Stimulated activated CD8-positive, alpha-beta memory T cell treated with anti-CD3 and anti-CD28 coated beads, Interleukin-2, amount 100 ng/mL, for 48 hours (primary cell): ENCODE results near the gene AP2A2.

Source experiments
- DNase-seq, 2 donors: peaks; one replicate each; pipeline ENCODE4 v3.0.0-alpha.2; 2020; ENCODE audit warnings: low read depth in 2 of 2

Gene AP2A2

DNA sequence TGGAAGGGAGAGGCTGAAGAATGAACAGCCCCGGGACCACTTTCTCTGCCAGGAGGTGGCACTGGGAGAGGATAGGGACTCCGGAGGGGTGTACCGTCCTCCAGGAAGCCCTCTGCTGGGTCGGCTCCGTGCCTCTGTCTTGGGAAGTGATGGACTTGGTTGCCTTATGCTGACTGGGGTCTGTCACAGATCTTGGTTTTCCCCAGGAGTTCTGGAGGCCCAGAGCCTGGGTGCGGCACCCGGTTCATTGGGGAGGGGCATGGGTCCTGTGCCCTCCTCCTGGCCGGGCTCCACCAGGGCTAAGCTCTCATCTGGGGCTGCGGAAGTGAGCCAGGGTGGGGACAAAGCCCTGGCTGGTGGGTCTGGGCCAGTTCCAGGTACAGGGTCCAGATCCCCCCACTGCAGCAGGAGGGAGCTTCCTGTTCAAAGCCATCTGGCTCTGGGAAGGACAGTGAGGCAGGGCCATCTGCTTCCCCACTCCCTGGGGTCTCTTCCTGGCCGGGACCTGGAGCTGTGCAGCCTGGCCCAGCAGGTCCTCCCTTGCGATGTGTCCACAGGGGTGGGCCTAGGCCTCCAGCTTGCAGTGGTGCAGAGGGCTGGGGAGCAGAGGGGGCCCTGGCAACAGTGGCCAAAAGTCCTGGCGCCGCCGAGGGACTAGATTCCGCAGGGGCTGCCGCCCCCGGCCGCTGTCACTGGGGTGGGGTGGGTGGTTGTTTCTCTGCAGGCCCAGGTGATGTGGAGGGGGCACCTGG is 1.1 kb upstream of the AP2A2 start:
- no peak for DNase-seq

DNA sequence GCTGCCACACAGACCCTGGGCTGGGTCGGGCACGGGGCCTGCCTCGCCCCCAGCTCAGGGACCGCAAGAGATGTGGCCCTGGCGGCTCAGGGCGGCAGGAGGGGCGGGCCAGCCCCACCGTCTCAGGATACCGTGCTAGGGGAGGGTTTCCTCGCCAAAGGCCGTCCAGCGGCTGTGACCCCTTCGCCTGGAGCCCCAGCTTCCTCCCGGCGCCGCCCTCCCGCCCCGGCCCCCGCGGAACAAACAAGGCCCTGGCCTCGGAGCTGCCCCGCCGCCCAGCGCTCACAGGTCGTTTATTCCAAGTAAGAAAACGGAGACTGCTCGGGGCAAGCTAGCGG is 543 bp upstream of the AP2A2 start:
- DNase-seq, result no peak

DNA sequence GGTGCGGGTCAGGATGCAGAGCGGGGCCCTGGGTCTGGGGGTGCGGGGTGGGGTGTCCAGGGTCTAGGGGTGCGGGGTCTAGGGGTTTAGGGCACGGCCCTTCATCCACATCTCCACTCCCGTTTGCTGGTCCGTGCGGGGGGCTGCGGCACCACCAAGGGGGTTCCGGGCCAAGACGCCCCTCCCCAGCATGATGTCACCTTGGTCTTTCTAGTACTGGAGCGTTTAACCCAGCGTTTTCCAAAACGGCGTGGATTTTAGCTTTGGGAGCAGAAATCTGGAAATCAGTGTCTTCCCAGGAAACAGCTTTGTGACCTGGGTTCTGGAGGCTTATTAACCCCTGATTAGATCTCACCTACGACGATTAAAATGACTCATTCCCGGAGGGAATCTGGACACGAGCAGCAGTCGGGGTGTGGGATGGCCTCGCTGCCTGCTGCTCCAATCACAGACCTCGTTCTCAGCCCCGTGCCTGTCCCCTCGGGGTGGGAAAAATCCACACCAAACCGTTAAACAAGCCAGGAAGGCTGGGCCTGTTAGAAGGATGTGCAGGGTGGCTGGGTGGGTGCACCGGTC is 759 bp downstream of the AP2A2 start:
- no peak for DNase-seq

GRCh38 chr11:927871-928270 is 2.2 kb downstream of the AP2A2 start:
- DNase-seq, result no peak

DNA sequence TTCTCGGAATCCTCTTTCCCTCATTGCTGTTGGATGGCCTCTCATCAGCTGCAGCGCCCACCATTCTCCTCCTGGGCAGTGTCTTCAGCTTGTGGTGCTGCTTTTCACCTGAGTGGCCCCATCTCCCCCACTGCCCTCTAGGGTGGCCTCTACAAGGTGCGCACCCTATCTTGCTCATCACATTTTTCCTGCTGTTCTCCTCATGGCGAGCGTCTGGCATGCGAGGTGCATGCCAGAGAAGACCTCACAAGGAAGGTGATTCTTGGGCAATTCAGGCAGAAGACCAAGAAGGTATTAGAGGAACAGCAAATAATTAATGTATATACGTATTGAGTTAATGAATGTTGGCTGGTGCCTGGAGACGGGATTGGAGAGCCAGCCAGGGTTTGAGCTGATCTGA is 3.1 kb downstream of the AP2A2 start:
- DNase-seq, result no peak

- DNase-seq, result no peak
Measured at GRCh38 chr11:929405-929804, 3.7 kb downstream of the AP2A2 start.

DNA sequence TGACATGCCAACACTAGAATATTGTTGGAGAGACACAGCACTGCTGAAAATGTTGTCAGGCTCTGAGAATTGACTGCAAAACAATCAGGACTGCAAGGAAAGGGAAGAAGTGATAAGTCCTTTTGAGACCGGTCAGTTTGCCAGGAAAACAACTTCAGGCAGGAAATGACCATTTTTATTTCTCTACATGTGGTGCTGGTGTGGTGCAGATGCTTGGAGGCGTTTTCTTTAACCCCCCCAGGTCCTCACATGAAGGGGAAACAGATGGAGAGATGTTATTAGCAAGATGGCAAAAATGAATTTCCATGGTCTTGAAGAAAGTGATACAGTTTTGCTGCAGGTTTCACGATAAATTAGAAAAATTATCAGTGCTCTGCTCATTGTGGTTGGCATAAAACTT is 5.7 kb downstream of the AP2A2 start:
- DNase-seq, result no peak

DNA sequence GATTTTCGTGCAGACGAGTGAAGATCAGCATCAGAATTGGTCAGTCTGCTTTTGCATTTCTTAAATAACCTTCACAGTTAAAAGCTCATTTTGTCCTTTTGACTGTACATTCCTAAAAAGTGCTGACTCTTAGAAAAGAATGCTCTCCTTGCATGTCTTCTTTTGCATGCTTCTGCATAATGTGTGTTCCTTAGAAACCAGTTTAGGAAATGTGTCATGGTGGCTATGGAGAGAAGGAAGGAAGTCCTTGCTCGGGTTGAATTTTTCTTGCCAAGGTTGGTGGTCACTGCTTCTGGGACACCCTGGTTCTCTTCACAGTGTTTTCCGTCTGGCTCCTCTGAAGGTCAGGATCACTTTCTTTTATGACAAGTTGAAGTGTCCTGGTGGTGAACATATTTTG is 6.8 kb downstream of the AP2A2 start:
- no peak for DNase-seq

- no peak for DNase-seq
Measured at GRCh38 chr11:933142-933851, 7.6 kb downstream of the AP2A2 start.

DNA sequence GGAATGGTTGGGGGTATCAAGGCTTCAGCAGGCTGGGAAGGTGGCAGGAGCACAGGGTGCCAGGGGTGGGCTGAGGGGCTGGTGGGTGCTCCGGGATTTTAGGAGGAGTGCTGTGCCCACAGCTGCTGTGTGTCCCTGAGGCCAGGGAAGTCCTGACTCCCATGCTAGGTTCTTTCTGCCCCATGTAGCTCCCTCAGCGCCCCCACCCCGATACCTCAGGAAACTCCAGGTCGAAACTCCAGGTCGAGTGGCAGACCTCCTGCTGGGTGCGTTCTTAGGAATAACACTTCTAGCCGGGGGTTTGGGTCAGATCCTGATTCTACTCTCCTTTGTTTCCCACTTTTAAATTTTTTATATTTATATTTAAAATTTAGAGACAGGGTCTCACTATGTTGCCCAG is 8.3 kb downstream of the AP2A2 start:
- no peak for DNase-seq

DNA sequence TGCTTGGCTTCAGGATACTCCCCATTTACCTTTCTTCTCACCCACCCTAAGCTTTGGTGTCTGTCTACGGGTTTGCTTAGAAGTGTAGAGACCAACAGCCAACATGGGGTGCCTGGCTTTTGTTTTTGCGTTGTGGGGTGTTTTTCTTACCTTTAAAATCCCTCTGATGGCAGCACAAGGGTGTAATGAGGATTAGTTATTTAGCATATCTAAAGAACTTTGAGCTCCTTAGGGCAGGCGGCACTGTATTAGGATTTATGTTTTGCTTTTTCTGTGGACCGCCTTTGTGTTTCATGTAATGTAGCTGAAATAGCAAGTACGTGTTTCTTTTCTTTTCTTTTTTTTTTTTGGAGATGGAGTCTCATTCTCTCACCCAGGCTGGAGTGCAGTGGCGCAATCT is 8.9 kb downstream of the AP2A2 start:
- no peak for DNase-seq

DNA sequence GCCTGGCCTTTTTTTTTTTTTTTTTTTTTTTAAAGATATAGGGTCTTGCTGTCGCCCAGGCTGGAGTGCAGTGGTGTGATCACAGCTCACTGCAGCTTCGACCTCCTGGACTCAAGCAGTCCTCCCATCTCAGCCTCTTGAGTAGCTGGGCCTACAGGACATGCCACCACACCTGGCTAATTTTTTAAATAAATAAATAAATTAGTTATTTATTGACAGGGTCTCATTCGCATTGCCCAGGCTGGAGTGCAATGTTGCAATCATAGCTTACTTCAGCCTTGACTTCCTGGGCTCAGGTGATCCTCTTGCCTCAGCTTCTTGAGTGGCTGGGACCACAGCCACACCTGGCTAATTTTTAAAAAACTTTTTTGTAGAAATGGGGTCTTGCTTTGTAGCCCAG is 10.5 kb downstream of the AP2A2 start:
- DNase-seq, result no peak

DNA sequence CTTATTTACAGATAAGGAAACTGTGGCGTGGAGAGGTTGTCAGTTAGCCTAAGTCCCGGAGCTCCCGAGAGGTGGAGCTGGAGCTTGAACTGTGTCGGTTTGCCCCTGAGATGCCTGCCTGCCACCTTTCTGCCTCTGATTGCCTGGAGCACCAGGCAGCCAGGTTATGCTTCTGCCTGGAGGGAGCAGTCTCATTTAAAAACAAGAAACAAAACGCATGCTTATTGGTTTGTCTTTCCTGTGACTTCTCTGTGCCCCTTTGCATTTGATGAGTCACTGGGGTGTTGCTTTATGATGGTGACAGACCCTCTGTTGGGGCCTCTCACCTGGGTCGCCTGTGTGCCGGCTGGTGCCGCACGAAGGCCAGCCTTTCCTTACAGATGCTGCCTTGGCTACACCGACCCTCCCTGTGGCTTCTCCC is 12.2 kb downstream of the AP2A2 start:
- DNase-seq, result no peak

DNA sequence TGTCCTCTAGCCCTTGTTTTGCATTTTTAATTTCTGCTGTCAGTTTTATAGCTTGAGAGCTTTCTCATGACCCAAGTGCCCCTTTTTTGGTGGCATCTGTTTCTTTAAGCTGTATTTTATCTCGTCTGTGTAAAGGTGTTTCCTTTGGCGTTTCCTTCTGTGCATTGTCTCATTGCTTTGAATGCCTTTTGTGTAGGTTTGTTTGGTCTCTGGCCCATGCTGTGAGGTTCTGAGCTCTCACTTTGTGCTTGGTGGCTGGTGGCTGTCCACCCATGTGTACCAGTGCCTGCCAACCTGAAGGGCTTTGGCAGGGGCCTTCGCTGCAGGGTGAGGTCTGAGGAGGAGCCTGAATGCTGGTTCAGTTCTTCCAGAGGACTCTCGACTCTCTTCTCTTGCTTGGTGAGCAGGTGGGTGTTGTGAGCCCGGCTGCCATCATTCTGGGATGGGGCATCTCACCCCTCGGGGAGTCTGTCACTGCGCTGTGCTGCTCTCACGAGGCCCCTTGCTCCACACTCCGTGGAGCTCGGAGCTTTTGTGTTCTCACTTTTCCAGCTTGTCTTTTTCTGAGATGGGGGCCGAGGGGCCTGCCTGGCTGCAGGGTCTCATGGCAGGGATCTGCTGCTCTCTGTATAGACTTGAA is 14.9 kb downstream of the AP2A2 start:
- no peak for DNase-seq

GRCh38 chr11:942823-943222 is 17.2 kb downstream of the AP2A2 start:
- DNase-seq, result no peak

DNA sequence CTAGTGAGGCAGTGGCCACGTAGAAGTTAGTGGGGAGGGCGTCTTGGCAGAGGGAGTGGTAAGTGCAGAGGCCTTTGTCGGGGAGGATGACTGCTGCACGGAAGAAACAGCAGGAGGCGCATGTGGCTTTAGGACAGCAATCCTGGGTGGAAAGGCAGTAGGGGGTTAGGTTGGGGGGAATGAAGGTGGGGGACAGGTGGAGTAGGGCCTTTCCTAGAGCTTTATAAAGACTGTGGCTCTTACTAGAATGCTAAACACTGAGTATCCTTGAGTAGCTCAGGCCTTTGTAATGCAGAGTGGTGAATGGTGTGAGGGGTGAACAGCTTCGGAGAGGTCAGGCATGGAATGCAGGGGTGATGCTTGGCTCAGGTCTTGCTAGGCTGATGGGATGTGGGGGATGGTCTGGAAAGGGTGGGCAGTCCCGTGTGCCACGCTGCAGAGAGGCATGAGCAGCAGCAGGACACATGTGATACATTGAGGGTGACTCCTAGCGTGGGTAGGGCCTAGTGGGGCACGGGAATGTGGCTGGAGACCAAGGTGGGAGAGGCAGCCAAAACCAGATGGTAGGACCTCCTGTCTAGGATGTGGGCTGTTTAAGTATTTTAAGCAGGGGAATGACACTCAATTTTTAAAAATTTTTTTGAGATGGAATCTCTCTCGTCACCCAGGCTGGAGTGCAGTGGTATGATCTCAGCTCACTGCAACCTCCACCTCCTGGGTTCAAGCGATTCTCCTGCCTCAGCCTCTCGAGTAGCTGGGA is 19.2 kb downstream of the AP2A2 start:
- DNase-seq, result no peak

DNA sequence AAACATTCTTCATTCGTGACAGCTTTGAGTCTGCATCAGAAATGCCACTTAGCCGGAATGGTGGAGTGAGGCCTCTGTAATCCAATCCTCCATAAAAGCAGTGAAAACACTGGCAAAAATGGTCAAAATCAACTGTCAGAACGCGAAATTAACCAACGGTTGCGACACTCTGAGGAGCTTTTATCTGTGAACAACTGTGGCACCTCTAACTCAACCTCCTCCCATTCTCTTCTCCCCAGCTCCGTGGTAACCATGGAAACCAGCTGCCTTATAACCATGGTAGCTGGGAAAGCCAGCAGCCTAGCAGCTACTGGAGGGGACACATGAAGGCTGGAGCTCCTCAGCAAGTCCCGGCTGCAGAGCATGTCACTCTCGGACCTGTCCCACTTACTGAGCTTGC is 20.3 kb downstream of the AP2A2 start:
- DNase-seq, result no peak

DNA sequence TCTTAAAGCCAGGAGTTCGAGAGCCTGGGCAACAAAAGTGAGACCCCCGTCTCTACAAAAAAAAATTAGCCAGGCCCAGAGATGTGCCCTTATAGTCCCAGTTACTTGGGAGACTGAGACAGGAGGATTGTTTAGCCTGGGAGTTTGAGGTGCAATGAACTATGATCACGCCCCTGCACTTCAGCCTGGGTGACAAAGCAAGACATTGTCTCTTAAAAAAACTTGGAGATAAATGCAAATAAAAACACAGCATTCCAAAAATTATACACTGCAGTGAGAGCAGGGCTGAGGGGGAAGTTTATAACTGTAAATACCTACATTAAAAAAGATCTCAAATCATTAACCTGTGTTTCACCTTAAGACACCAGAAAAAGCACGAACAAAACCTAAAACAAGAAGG is 22.1 kb downstream of the AP2A2 start:
- no peak for DNase-seq

DNA sequence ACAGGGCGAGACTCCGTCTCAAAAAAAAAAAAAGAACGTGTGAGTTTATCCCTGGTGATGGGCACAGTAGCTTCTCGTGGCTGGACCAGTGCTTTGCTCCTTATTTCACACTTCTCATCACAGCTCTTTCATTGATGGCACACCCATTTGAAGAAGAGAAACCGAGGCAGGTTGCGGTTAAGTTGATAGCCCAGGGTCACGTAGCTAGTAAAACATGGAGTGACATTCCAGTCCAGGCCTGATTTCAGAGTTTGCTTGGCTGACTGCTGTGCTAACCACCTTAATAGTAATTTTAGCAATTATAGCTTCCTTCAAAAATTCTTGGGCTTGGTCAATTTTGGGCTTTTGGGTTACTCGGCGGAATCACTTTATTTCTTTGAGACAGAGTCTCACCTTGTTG is 25.8 kb downstream of the AP2A2 start:
- DNase-seq, result no peak

DNA sequence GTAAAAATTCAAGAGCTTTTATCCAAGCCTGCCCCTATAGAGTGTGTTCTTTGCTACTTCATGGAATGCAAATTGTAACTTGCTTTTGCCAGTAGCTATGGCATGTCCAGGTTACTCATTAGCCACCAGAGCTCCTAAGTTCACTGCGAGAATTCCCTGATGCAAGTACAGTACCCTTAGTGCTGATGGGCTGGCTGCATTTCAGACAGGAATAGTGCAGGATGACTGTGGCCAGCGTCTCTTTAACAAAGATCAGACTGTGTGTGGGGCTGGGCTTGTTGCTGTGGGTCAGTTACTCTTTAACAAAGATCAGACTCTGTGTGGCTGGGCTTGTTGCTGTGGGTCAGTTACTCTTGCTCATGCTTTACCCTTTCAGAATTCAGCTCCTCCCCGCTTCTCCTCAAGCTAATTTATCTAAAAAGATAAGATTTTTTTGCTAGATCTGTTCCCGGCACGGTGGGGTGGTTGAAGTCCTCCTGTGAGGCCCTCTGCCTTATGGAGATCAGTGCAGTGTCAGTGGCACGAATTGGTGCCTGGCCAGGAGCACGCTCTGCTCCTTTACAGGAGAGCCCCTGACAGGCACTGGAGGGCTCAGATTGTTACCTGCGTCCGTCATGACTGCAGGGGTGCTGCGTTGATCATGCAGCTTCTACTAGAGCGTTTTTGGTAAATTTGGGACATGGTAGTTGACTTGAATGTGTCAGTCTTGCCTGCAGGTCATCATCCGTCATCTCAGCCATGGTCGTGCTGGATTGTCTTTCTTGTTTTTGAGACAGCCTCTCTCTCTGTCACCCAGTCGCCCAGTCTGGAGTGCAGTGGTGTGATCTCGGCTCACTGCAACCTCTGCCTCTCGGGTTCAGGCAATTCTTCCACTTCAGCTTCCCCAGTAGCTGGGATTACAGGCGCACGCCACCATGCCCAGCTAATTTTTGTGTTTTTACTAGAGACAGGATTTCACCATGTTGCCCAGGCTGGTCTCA is 27.0 kb downstream of the AP2A2 start:
- DNase-seq, result no peak

DNA sequence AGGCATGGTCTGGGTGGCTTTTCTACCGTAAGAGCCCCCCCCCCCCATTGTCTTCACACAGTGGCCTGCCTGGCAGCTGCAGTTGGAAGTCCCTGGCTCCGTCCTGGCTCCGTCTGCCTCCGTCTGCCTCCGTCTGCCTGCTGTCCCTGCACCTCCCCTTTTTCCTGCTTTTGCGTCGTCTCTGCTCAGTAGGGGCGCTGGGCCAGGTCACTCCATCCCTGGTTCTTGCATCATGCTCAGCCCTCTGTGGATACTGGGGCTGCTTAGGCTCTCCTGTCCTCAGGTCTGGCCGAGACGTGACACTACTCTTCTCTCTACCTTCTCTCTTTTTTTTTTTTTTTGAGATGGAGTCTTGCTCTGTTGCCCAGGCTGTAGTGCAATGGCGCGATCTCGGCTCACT is 27.8 kb downstream of the AP2A2 start:
- no peak for DNase-seq
